ENCODE data around the gene ZNF710. TPM values are rescaled to one million over a fixed set of nuclear protein-coding genes. Genes with fewer than 3 reads are reported as not detected.
"Not testable (repeated sequence)": the region's sequence is repeated elsewhere in the genome, so short reads cannot be mapped to it uniquely, and the experiment has no call there.

Gene ZNF710
- total and polyA plus RNA-seq, 2 of the 13 experiments (the other 11 are each of a cell fraction or from before 2014, with no cell fraction given): 4.7 to 20.6 TPM

GRCh38 chr15:90070623-90071022 lies 69.5 kb downstream of the ZNF710 start:
- DNase-seq (ENCODE audit: low spot score); in situ Hi-C loops (cut with HindIII; ENCODE audit: extremely low pct_ligation_motif_present, low pct_unique_long_range_greater_than_20kb): not testable (repeated sequence)
- WGBS (ENCODE audit: low lambda C conversion rate): 96% methylated on average over 2 of the region's 2 CpGs

GRCh38 chr15:90071220-90071807 lies 70.2 kb downstream of the ZNF710 start:
- Histone ChIP-seq H3K27ac (ENCODE audit: extremely low read length, insufficient read depth, low read length) (no peak overlapping the region), H3K27me3 (ENCODE audit: control insufficient read depth in 1 of 2, insufficient read depth in 2 of 2, low read length in 2 of 2) (no peaks in the 10 kb centered on the region), H3K36me3 (replicated peaks in 1 of 2; ENCODE audit: control insufficient read depth in 1 of 2, insufficient read depth in 2 of 2, low read length in 2 of 2) (peaks cover 22 to 38% of the 10 kb centered on the region in 2 experiments; a peak in 4 of 5 replicates), H3K4me3 (replicated peaks in 1 of 3; ENCODE audit: insufficient read depth in 1 of 3, low read depth in 2 of 3, low read length in 3 of 3) (no peak overlapping the region), H3K4me1 (ENCODE audit: insufficient read depth, low read length) (peaks cover 23% of the 10 kb centered on the region), H3K9me3 (ENCODE audit: low read length) (no peaks in the 10 kb centered on the region), H3K9ac (ENCODE audit: insufficient read depth, low read depth, low read length) (no peak overlapping the region), H4K20me1 (ENCODE audit: insufficient read depth, low read length) (no peaks in the 10 kb centered on the region), H2AFZ (ENCODE audit: low read length) (no peak overlapping the region), H3K79me2 (ENCODE audit: insufficient read depth, low read length) (no peaks in the 10 kb centered on the region), H3K4me2 (ENCODE audit: low read depth, low read length) (no peak overlapping the region)
- ATAC-seq (peak; percentile 67), DNase-seq (ENCODE audit: low spot score) (peak; percentile 71), FAIRE-seq (peak; percentile 47)
- BruUV-seq (replicated peaks): no TSS peak
- intact Hi-C loops (cut with micrococcal nuclease; ENCODE audit: unreplicated experiment) (loop anchor here (1.0 to 2.0 kb wide), 4 partner anchors 68 to 173 kb away; partner anchors contain the start of gene ARPIN), in situ Hi-C loops (cut with HindIII; ENCODE audit: extremely low pct_ligation_motif_present, low pct_unique_long_range_greater_than_20kb) (no loop called here)
- ChIA-PET POLR2A (interaction anchor here (0.6 kb wide), 1 partner anchor 93 kb away, joined by 3 read pairs; no protein-coding TSS in a partner anchor), CTCF (ENCODE audit: low intra/inter-chr PET ratio, low total read pairs) (interaction anchor here (1.3 to 1.5 kb wide), 2 partner anchors 100 to 173 kb away, joined by 5 to 9 read pairs; no protein-coding TSS in a partner anchor)
- 80% methylated on average over 5 of the region's 5 CpGs for WGBS (ENCODE audit: low lambda C conversion rate)
- TF ChIP-seq KAT2B (IDR thresholded peaks at IDR 0.05; ENCODE audit: borderline replicate concordance, low read depth, low read length) (no peak), REPIN1 (CRISPR knock-in tag; IDR thresholded peaks at IDR 0.05; ENCODE audit: borderline replicate concordance, low read depth) (no peak), HOXA7 (CRISPR knock-in tag; IDR thresholded peaks at IDR 0.05) (no peak), ZNF18 (CRISPR knock-in tag; IDR thresholded peaks at IDR 0.05; ENCODE audit: insufficient replicate concordance) (no peak), ZNF282 (IDR thresholded peaks at IDR 0.05; ENCODE audit: partially characterized antibody) (no peak), ZNF24 (IDR thresholded peaks at IDR 0.05) (no peak), BCLAF1 (IDR thresholded peaks at IDR 0.05) (no peak), SALL2 (CRISPR knock-in tag; IDR thresholded peaks at IDR 0.05) (no peak), FOXK1 (CRISPR knock-in tag; IDR thresholded peaks at IDR 0.05; ENCODE audit: borderline replicate concordance, low read depth) (peak; percentile 25; the same call in 1 of the 2 replicates)
- TF ChIP-seq, protein P1, sequence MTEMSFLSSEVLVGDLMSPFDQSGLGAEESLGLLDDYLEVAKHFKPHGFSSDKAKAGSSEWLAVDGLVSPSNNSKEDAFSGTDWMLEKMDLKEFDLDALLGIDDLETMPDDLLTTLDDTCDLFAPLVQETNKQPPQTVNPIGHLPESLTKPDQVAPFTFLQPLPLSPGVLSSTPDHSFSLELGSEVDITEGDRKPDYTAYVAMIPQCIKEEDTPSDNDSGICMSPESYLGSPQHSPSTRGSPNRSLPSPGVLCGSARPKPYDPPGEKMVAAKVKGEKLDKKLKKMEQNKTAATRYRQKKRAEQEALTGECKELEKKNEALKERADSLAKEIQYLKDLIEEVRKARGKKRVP (CRISPR knock-in tag; IDR thresholded peaks at IDR 0.05): no peak

More at GRCh38 chr15:90070623-90071022, 69.5 kb downstream of the ZNF710 start:
- FAIRE-seq; H3K27ac ChIP-seq (ENCODE audit: extremely low read length, insufficient read depth, low read length); BruUV-seq (replicated peaks); POLR2A ChIA-PET; H3K4me3 ChIP-seq (replicated peaks in 1 of 3; ENCODE audit: insufficient read depth in 1 of 3, low read depth in 2 of 3, low read length in 3 of 3); ATAC-seq; H3K9me3 ChIP-seq (ENCODE audit: low read length); H3K27me3 ChIP-seq (ENCODE audit: control insufficient read depth in 1 of 2, insufficient read depth in 2 of 2, low read length in 2 of 2); H3K4me2 ChIP-seq (ENCODE audit: low read depth, low read length); H3K9ac ChIP-seq (ENCODE audit: insufficient read depth, low read depth, low read length); H4K20me1 ChIP-seq (ENCODE audit: insufficient read depth, low read length); H3K79me2 ChIP-seq (ENCODE audit: insufficient read depth, low read length); H2AFZ ChIP-seq (ENCODE audit: low read length); TF ChIP-seq NR2F6 (IDR thresholded peaks at IDR 0.05): not testable (repeated sequence)
- peaks cover 16% of the 10 kb centered on the region for H3K4me1 ChIP-seq (ENCODE audit: insufficient read depth, low read length)
- TF ChIP-seq NR2F6 (CRISPR knock-in tag; IDR thresholded peaks at IDR 0.05) (0 out of 2 replicates have a peak, but pooled peaks have one; percentile 33), CEBPG (CRISPR knock-in tag; IDR thresholded peaks at IDR 0.05) (0 out of 2 replicates have a peak, but pooled peaks have one; percentile 22), ZNF121 (CRISPR knock-in tag; IDR thresholded peaks at IDR 0.05) (peak; percentile 95)
- intact Hi-C loops (cut with micrococcal nuclease; ENCODE audit: unreplicated experiment): loop anchor here (1.0 to 2.0 kb wide), 4 partner anchors 67 to 172 kb away; partner anchors contain the start of gene ARPIN
- CTCF ChIA-PET (ENCODE audit: low intra/inter-chr PET ratio, low total read pairs): interaction anchor here (1.3 to 1.5 kb wide), 2 partner anchors 99 to 172 kb away, joined by 5 to 9 read pairs; no protein-coding TSS in a partner anchor
- peaks cover 19 to 38% of the 10 kb centered on the region in 2 experiments; a peak in 4 of 5 replicates for H3K36me3 ChIP-seq (replicated peaks in 1 of 2; ENCODE audit: control insufficient read depth in 1 of 2, insufficient read depth in 2 of 2, low read length in 2 of 2)

Measured in HepG2 (cell line).